NK-92 (cell line): Measurements from ENCODE around the gene PTPN22.

Experiments
- DNase-seq: peaks from one replicate; lab custom pipeline; 2025; ENCODE audit not compliant: unreplicated experiment; lab: John Stamatoyannopoulos, UW

Gene PTPN22

DNA sequence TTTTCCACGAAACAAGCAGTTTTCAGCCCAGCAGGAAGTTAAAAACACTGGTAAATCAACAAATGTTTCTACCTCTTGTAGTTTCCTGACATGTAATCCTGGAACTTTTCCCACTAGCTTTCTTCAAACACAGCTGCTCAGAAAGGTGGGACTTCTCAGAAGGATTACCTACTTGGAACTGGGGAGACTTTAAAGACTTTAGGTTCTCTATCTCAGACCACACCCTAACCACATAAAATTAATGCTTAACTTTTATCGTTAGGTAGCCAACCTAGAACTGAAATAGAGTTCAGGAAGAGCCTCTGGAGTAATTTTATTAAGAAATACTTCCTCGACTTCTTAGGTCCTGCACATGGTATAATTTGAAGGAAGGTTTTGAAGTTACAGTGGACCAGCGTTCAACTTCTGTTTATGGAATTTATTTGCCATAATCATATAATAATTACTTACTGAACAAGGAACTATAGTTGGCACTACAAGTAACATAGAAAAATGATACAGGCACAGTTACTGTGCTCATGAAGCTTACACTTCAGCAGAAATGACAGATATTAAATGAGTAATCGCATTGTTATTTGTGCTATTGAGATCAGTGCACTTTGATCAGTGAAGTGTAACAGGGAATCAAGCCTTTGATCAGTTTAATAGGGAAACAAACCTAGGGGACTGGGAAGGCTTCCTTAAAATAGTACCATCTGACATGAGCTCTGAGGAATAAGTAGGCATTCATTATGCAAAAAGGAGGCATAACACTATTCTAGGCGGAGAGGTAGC is 16.1 kb upstream of the PTPN22 start, which contains the start of gene BCL2L15:
Gene BCL2L15, minus strand, starts transcription at position 180 of the 774 bp plus-strand sequence. CDS start 206 bp downstream, outside the sequence.
- DNase-seq, result no peak

DNA sequence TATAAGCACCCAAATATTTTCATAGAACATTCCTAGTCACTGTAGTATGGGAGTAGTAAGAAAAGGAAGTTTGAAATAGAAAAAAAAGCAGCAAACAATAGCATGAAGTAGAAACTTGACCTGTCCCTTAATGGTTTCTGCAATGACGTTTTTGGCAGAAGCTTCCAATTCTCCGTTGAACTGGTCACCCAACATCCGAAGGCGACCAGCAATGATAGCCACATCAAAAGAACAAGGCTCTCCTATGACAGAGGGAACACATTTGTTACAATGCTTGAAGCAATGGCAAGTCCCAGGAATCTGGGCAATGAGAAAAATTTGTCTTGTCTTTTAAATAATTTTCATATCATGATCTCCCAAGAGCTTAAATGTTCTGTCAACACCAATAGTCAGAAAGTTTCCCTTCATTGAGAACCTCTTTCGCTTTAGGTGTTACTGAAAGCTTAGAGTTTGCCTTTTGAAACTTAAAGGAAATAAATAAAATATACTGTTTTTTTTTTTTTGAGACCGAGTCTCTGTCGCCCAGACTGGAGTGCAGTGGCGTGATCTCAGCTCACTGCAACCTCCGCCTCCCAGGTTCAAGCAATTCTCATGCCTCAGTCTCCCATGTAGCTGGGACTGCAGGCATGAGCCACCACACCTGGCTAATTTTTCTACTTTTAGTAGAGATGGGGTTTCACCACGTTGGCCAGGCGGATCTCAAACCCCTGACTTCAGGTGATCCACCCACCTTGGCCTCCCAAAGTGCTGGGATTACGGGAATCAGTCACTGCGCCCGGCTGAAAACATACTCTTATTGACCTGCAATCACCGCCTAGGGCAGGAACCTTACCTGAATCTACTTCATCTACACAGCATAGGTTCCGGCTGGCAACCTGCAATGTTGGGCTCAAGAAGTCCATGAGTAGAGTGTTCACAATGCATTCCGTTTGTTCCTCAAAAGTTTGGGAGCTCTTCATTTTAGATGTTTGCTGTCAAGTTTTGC is 15.2 kb upstream of the PTPN22 start:
- no peak for DNase-seq

DNA sequence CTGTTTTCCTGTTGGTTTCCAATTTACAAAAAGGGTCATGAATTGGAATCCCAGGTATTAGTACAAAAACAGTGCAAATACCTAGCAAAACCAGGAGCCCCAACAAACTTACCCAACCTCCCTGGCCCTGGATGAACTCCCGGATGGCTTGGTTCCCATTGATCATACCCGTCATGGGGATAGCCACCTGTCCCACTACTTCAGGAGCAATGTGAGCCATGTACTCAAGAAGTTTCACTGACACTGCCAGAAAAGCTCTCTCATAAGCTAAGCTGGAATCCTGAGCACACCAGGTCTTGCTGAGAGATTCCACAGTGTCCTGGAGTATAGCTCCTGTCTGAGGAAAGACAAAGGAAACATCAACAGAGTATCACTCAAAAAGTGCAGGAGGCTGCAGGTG is 10.1 kb upstream of the PTPN22 start:
- no peak for DNase-seq

DNA sequence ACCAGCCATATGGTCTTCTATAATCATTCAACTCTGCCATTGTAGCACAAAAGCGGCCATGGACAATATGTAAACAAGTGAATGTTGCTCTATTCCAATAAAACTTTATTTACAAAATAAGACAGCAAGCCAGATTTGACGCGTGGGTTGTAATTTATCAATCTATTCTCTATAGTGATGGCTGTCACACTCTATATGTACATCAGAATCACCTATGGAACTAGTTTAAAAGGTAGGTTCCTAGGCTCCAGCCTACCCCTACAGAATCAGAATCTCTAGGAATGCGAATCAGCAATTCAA is 8.2 kb upstream of the PTPN22 start:
- DNase-seq, result no peak

DNA sequence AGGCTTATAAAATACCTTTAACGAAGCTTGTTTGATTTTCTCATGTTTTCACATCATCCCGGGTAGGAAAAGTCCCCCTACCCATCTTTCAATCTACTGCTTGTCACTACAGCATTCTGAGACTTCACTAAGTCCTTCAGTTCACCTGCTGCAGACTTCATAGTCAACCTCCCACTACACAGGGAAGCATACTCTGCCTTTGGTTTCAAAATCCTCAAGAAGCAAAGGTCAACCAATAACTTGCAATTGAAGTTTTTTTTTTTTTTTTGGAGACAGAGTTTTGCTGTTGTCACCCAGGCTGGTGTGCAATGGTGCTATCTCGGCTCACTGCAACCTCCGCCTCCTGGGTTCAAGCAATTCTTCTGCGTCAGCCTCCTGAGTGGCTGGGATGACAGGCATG is 4.7 kb upstream of the PTPN22 start:
- DNase-seq, result no peak

DNA sequence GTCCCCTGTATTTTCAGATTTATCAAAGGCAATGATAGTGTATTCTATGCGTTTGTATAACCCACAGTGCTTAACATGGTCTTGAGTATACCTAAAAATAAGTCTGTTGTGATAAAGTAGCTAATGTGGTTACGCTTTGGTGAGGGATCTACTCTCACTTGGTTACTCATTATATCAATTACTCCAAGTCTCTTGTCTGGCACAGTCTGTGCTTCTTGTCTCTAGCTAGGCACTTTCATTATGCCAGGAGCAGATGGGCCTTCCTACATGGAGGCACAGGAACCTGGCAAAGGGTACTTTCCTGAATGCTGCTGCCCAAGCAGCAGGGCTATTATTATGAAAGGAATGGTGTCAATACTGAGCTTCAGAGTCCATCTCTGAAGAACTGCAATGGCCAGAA is 4.2 kb upstream of the PTPN22 start:
- DNase-seq, result no peak

DNA sequence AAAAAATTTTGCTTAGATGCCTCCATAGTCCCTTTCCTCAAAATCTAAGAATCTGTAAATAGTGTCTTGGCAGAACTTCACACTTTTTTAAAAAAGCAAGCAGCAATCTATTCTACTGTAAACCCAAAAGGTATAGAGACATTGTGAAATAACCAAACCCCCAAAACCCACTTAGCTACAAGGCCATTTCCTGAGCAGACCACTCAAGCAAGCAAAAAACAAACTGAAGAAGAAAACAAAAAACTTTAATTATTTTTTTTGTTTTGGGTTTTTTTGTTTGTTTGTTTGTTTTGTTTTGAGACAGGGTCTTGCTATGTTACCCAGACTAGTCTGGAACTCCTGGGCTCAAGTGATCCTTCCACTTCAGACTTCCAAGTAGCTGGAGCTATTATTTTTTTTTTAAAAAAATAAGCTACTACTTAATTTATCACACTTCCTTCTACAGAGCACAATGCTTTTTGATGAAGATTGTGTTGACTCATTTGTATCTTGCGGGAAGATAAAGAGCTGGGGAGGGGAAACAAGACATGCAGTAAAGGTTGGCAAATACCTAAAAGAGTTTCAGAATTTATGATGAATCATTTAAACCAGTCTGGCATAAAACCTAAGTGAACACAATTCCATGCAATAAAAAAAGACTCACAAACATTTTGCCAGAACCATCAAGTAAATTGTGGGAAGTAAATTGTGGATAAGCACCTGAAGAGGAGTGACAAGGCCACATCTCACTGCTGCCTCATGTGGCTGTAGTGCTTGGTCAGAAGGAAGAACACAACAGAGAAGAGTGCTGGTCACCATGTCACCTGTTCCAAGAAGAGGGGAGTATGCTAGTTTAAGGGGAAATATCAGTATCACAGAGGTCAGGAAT is 2.7 kb upstream of the PTPN22 start:
- no peak for DNase-seq

DNA sequence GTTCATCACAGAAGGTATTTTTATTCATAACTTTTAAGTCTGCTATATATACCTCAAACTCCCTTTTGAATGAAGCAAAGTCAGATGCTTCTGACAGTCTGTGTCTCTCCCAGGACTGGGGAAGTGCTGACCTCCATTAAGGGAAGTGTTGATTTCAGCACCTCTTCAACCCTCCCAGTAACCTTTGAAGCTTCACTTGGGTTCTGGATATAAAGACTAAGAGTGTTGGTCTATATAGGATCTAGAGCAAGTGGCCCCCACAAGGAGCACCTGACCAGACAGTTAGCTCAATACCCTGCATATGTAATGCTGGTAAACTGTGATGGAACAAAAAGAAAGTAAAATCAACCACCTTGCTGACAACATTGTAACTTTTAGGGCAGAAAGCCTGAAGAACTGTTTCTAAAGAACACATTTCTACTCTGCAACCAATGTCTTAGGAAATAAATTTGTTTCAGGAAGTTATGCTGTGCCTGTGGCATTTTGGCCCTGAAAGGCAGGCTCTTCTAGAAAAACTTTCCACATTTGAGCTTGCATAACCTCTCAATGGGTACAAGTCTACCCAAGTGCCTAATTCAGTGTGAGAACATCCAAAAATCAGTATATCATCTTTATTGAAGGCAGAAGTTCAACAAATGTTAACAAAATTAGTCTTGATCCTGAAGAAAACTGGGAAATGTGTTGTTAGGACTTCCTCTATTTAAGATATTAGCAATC is 865 bp upstream of the PTPN22 start:
- DNase-seq, result no peak

DNA sequence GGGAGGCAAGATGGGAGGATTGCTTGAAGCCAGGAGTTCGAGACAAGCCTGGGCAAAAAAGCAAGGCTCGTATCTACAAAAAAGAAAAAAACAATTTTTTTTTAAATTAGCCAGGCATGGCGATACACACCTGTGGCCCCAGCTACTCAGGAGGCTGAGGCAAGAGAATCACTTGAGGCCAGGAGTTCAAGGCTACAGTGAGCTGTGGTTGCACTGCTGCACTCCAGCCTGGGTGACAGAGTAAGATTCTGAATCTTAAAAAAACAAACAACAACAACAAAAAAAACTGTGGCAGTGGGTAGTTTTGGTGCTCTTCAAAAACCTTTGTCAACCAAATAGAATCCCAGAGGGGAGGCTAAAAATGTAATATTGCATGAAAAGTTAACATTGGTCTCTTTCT is 734 bp downstream of the PTPN22 start:
- DNase-seq, result no peak

DNA sequence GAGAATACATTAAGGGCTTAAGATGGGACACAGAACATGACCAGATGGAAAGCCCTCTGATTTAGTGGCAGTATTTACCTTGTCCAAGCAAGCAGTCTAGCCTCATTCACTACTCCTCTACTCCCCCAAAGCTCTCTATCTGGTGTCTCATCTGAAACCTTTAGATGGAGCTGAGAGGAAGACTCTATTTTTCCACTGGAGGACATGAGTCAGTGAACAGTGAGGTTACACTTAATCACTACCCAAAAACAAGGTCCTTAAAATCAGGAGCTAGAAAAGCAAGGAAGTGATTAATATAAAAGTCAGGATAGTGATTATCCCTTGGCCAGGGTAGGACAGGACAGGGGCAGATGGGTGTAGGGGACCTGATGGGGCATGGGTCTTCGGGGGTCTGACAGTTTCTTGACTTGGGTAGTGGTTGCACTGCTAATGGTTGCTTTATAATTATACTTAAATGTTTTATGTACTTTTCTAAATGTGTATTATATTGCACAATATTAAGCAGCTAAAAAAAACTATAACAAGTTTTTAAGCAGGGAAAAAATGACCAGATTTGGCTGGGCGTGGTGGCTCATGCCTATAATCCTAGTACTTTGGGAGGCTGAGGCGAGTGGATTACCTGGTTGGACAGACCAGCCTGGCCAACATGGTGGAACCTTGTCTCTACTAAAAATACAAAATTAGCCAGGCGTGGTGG is 3.0 kb downstream of the PTPN22 start:
- DNase-seq, result no peak

DNA sequence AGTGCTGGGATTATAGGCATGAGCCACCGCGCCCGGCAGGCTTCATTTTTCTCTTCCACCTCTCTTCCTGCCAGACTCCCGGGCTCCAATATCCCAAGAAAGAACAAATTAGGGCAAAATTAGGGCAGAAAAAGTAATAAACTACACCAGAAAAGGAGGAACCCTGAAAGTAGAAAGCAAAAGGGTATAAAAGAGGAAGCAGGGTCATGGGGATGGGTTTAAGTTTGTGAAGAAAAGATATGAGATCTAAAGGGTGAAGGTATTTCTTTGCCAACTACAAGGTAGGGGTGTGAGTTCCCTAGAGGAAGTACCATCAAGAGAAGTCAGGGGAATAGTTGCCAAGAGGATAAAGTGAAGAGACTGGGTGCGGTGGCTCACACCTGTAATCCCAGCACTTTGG is 9.9 kb downstream of the PTPN22 start:
- no peak for DNase-seq

DNA sequence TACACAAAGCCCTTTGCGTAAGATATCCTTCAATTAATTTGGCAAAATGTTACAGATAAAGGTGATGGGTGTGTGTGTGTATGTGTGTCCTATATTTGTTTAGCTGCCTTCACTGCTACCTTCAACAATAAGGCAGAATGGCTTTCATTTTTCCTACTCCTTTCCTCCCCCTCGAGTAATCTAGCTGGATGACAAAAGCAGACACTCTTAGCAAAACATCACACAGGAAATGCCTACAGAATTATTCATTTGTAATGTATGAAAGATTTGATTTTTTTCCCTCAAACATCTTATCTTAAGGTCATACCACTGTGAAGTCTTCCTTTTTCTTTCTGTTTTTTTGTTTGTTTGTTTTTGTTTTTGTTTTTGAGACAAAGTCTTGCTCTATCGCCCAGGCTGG is 10.6 kb downstream of the PTPN22 start:
- no peak for DNase-seq

DNA sequence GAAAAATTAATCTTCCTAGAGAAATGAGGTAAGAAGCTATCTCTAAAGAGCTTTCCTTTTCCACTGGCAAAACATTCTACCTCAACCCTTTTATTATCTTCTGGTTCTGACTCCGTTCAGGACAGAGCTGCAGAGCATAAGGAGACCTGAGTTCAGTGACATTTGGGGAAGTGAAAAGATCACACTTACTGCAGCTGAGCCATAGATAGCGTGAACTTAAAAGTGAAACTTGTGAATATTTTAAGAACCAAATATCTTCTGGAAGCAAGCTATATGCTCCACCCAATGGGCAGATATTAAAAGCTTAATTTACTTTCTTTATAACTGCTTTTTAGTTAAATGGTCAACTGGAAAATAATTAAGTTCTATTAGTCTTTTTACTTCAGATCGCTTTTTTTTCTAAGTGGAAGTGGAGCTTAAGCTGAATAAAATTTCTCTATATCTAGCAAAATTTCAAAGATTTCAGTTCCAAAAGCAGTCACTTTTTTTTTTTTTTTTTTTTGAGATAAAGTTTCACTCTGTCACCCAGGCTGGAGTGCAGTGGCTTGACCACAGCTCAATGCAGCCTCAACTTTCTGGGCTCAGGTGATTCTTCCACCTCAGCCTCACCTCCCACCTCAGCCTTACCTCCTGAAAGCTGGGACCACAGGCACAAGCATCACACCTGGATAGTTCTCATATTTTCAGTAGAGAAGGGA is 11.9 kb downstream of the PTPN22 start:
- DNase-seq, result no peak

DNA sequence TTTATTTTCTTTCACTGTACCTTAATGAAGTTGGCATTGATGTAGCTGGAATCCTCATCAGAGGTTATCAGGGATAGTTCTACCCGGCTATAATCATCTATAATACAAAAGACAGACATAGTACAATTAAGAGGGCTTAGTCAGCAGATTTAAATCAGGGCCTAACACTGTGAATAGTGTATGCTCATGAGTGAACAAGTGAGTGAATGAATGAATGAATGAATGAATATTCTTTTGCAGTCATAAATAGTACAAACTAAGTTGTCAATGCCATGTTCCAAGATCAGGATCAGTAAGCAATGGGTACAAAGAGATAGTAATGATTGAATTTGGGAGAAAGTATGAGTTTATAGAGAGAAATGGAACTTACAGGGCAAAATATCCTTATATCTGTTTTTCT is 12.5 kb downstream of the PTPN22 start:
- DNase-seq, result no peak

DNA sequence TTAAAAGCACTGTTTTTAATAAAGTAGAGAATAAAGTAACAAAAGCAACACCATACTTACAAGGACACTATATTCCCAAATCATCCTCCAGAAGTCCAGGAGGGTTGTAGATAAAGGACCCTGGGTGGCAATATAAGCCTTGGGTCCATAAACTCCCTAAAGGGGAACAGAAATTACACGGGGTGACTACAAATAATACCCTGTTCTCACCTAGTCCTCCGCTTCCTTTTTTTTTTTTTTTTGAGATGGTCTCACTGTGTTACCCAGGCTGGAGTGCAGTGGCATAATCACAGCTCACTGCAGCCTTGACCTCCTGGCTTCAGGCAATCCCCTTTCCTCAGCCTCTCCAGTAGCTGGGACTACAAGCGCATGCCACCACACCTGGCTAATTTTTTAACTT is 13.1 kb downstream of the PTPN22 start:
- no peak for DNase-seq

DNA sequence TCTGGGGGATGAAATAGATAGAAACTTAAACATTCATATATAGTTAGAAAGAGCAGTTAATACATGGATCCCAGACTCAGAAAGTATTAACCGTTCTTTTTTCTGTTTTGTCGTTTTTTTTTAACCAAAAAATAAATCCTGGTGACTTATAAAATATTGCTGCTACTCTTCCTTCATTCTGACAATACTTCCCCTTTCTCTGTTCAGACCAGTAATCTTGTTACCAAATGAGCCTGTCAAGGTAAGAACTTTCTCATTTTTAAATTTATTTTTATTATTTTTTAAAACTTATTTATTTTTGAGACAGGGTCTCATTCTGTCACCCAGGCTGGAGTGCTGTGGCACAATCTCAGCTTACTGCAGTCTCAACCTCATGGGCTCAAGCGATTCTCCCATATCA is 13.7 kb downstream of the PTPN22 start:
- no peak for DNase-seq

DNA sequence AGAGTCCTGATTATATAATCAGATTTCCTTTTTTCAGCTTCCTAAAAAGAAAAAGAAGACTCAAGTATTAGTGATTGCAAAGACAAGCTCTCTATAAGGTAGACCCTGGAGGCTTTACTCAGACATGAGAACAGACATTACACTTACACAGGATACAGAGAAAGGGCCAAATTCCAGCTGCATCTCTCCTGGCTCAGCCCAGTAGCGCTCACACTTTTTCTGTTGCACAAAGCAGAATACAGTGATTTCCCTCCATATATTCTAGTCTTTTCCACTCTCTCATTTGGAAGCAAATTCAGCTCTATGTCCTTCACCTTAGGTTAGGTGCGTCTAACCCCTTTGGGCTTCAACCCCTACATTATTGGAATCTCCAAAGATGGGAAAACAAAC is 15.1 kb downstream of the PTPN22 start:
- DNase-seq, result no peak

DNA sequence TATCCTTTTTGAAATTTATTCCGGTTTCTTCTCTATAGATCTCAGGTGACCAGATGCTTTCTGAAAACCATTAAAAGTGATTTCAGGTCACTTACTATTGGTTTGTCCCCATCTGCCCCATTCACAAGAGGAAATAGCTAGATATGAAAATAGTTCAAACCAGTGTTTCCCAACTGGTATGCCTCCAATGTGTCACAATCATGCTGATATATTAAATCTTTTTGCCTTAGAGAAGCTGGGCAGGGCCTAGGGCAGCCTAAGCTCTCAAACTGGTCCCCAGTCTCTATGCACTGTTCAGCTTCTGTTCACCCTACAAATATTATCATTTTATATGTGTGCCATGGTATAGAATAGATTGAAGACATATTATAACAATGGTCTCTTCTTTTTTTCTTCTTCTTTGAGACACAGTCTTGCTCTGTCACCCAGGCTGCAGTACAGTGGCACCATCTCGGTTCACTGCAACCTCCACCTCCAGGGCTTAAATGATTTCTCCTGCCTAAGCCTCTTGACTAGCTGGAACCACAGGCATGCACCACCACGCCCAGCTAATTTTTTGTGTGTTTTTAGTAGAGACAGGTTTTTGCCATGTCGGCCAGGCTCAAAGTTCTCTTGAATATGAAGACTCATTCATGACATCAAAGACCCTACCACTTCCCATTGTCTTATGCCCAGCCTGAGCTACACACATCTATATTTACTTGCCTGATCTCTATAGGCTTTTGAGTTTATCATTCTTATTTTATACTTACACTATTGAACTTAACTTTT is 15.7 kb downstream of the PTPN22 start:
- DNase-seq, result no peak

DNA sequence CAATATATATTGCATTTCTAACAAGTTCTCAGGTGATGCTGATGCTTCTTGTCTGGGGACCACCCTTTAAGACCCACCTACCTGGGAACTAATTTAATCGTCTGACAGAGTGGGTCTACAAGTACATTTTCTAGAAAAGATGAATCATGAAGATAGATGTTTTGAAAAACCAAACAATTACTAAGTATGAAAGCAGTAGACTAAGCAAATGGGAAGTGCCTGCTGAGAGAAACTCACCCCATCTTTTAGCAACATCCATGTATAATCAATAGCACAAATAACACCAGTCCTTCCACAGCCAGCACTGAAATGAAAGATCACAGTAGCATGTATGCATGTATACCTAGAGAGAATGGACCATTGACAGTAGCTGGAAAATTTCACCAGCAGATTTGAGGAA is 17.3 kb downstream of the PTPN22 start:
- no peak for DNase-seq
